Mucosa of gallbladder (tissue), 1 donor: ENCODE results near the gene PRAMEF13. TPM values are rescaled to one million over a fixed set of nuclear protein-coding genes. Genes with fewer than 3 reads are reported as not detected.
"Not testable (repeated sequence)": the region's sequence is repeated elsewhere in the genome, so short reads cannot be mapped to it uniquely, and the experiment has no call there.

Experiments used
- DNase-seq: peaks from one replicate; pipeline ENCODE4 v3.0.0-alpha.2; 2020; ENCODE audit warnings: low spot score
- total RNA-seq: library from RNA; stranded (reverse); gene quantifications from one replicate; pipeline ENCODE4 v1.2.1, GENCODE V29; 2021
- donor health status: DM: no; HTN: no; CAD: no.

The PRAMEF13 gene, protein sequence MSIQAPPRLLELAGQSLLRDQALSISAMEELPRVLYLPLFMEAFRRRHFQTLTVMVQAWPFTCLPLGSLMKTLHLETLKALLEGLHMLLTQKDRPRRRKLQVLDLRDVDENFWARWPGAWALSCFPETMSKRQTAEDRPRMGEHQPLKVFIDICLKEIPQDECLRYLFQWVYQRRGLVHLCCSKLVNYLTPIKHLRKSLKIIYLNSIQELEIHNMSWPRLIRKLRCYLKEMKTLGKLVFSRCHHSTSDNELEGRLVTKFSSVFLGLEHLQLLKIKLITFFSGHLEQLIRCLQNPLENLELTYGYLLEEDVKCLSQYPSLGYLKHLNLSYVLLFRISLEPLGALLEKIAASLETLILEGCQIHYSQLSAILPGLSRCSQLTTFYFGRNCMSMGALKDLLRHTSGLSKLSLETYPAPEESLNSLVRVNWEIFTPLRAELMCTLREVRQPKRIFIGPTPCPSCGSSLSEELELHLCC
- total RNA-seq, result not detected

DNA sequence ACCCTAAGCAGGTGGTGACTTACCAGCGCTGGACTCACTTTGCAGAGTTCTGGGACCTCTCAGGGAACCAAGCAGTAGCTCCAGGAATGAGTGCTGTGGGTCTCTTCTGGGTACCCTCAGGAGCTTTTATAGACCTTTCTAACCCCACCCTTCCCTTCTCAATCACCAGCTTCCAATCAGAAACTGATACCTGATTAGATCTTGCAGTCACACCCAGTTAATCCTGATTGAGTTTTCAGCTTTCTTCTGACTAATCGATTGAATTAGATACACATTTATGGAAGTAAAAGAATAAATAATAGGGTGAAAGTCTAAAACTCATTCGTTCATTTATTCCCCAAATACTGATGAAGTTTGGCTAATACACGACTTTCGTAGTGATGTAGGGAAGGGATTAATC is at the start of gene PRAMEF13:
Gene PRAMEF13, minus strand, starts transcription at position 101 of the 400 bp plus-strand sequence. CDS start 1,820 bp downstream, outside the sequence.
- not testable (repeated sequence) for DNase-seq

DNA sequence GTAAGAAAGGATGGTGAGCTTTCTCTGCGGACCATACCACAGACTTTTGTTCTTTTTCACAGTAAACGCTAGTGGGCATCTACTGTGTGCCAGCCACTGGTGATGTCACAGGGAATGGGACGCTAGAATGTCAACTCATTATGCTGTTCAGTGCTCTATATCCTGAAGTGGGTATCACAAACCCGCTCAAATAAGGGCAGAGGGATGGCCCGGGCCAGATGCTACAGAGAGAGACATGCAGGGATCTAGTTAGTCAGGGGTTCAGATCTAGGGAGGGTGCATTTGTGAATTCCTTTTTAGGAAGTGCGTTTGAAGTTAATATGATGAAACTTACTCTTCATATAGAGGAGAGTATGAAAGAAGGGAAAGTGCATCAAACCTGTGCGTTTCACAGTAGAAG is 45.9 kb upstream of the PRAMEF13 start:
- not testable (repeated sequence) for DNase-seq

DNA sequence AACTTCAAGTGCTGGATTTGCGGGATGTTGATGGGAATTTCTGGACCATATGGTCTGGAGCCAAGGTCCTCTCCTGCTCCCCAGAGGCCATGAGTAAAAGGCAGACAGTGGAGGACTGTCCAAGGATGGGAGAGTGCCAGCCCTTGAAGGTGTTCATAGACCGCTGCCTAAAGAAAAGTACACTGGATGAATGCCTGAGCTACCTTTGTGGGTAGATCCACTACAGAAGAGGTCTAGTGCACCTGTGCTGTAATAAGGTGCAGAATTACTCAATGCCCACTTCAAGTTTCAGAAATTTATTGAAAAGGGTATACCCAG is 45.3 kb upstream of the PRAMEF13 start:
- not testable (repeated sequence) for DNase-seq

- DNase-seq, result not testable (repeated sequence)
Measured at GRCh38 chr1:13245841-13246553, 44.8 kb upstream of the PRAMEF13 start.

GRCh38 chr1:13243536-13244263 is 42.5 kb upstream of the PRAMEF13 start:
- DNase-seq, result not testable (repeated sequence)

DNA sequence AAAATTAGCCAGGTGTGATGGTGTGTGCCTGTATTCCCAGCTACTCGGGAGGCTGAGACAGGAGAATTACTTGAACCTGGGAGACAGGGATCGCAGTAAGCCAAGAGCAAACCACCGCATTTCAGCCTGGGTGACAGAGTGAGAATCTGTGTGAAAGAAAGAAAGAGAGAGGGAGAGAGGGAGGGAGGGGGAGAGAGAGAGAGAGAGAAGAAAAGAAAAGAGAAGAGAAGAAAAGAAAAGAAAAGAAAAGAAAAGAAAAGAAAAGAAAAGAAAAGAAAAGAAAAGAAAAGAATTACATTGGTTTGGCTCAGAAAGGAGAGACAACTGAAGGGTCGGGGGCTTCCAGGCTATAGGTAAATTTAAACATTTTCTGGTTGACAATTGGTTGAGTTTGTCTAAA is 38.4 kb upstream of the PRAMEF13 start:
- DNase-seq, result not testable (repeated sequence)

- DNase-seq, result not testable (repeated sequence)
Measured at GRCh38 chr1:13237572-13237971, 36.4 kb upstream of the PRAMEF13 start.

DNA sequence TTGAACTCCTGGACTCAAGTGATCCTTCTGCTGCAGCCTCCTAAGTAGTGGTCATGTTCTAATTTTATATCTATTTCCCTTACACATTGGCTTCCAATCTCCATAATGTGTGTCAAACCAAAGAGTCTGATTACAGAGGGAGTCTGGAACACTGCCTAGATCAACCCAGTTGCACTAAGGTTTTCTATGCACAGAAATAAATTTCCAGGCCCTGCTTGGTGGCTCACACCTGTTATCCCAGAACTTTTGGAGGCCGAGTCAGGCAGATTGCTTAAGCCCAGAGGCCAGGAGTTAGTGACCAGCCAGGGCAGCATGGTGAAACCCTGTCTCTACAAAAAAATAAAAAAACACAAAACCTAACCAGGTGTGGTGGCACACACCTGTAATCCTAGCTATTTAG is 32.8 kb upstream of the PRAMEF13 start:
- peak; percentile 9 for DNase-seq

- DNase-seq, result peak; percentile 9
Measured at GRCh38 chr1:13232056-13232455, 30.8 kb upstream of the PRAMEF13 start.

GRCh38 chr1:13231061-13231750 is 30.0 kb upstream of the PRAMEF13 start:
- DNase-seq, result not testable (repeated sequence)

DNA sequence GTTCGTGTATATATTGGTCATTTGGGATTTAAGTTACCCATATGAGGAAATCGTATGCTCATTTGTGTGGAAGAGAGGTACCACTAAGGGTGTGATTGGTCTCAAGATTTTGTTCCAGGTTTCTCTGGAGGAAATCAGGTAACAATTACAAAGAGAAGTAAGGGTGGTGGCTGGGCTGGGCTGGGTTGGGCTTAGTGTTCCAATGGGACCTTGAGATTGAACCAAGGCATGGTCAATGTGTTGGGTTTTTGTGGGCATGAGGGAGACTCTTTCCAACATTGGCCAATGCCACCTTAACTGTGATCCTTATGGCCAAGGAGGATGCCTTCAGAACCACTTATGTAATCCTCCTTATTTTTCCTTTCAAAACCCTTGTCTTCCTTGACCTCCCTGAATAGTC is 29.4 kb upstream of the PRAMEF13 start:
- peak; percentile 9 for DNase-seq

GRCh38 chr1:13230096-13230495 is 28.9 kb upstream of the PRAMEF13 start:
- not testable (repeated sequence) for DNase-seq

- DNase-seq, result peak; percentile 45
Measured at GRCh38 chr1:13228343-13228781, 27.2 kb upstream of the PRAMEF13 start.

- DNase-seq, result peak; percentile 9
Measured at GRCh38 chr1:13227271-13228055, 26.3 kb upstream of the PRAMEF13 start.

- not testable (repeated sequence) for DNase-seq
Measured at GRCh38 chr1:13225675-13226204, 24.5 kb upstream of the PRAMEF13 start, which contains the start of gene PRAMEF18. PRAMEF18 (minus strand) TSS chr1:13226154; CDS start chr1:13226106, 48 bp downstream.

DNA sequence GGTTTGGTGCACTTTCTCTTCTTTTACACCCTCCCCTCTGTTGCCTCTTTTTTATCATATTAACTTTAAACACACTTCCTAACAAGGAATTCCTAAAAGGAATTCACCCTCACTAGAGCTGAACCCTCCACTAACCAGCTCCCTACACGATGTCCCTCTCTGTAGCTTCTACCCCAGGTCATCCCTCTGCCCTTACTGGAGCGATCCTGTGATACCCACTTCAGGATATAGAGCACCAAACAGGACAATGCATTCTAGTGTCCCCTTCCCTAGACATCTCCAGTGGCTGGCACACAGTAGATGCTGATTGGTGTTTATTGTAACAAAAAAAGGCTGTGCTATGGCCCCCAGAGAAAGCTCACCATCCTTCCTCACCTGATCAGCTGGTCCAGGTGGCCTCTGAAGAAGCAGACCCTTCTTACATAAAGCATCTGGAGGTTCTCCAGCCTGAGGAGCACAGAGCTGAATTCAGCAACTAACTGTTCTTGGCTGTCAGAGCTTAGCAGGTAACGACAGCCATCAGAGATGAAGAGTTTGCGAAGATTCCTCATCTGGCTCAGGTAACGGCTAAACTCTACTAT is 23.4 kb upstream of the PRAMEF13 start:
- peak; percentile 9 for DNase-seq

- not testable (repeated sequence) for DNase-seq
Measured at GRCh38 chr1:13222788-13223187, 21.6 kb upstream of the PRAMEF13 start.

GRCh38 chr1:13219203-13219602 is 18.0 kb upstream of the PRAMEF13 start:
- not testable (repeated sequence) for DNase-seq

GRCh38 chr1:13216619-13217018 is 15.4 kb upstream of the PRAMEF13 start:
- not testable (repeated sequence) for DNase-seq

DNA sequence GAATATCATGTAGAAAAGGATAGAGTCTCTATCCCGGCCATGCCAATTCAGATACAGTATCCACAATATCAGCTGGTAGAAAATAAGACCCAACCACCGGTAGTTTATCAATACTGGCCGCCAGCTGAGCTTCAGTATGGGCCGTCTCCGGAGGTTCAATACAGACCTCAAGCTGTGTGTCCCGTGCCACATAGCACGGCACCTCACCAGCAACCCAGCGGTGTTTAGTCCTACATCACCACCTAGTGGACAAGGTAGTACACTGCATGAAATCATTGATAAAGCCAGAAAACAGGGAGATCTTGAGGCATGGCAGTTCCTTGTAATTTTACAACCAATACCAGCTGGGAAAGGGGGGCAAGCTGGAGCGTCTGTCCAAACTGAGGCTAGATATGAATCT is 7.5 kb upstream of the PRAMEF13 start:
- DNase-seq, result not testable (repeated sequence)
